Dedifferentiated amniotic fluid mesenchymal stem cell (primary cell): ENCODE measurements around the gene NNT.
"Not testable (repeated sequence)": the region's sequence is repeated elsewhere in the genome, so short reads cannot be mapped to it uniquely, and the experiment has no call there.

Experiments used
- DNase-seq: peaks from one replicate; pipeline ENCODE4 v3.0.0-alpha.2; 2016; ENCODE audit errors: extremely low spot score

NNT gene

GRCh38 chr5:43627028-43627427 lies 24.0 kb downstream of the NNT start:
- DNase-seq = no peak

- peak; percentile 90 for DNase-seq
These were observed 28.4 kb downstream of the NNT start for GRCh38 chr5:43631182-43631910.

GRCh38 chr5:43634621-43635020 lies 31.6 kb downstream of the NNT start:
- no peak for DNase-seq

GRCh38 chr5:43635374-43635773 lies 32.4 kb downstream of the NNT start:
- DNase-seq = no peak

GRCh38 chr5:43636076-43636475 lies 33.1 kb downstream of the NNT start:
- DNase-seq = no peak

GRCh38 chr5:43637416-43637815 lies 34.4 kb downstream of the NNT start:
- DNase-seq = no peak

- DNase-seq = no peak
These were observed 35.1 kb downstream of the NNT start for GRCh38 chr5:43638107-43638506.

- DNase-seq = no peak
These were observed 35.6 kb downstream of the NNT start for GRCh38 chr5:43638546-43638945.

- DNase-seq = no peak
These were observed 36.6 kb downstream of the NNT start for GRCh38 chr5:43639566-43639965.

- peak; percentile 22 for DNase-seq
These were observed 39.4 kb downstream of the NNT start for GRCh38 chr5:43642428-43642827.

- DNase-seq = no peak
These were observed 40.3 kb downstream of the NNT start for GRCh38 chr5:43643327-43643726.

GRCh38 chr5:43643750-43644149 lies 40.8 kb downstream of the NNT start:
- DNase-seq = no peak

- peak; percentile 57 for DNase-seq
These were observed 44.0 kb downstream of the NNT start for GRCh38 chr5:43646992-43647391.

GRCh38 chr5:43647789-43648188 lies 44.8 kb downstream of the NNT start:
- no peak for DNase-seq

GRCh38 chr5:43648499-43649124 lies 45.6 kb downstream of the NNT start:
- no peak for DNase-seq

- DNase-seq = peak; percentile 60
These were observed 46.3 kb downstream of the NNT start for GRCh38 chr5:43649256-43649655.

- DNase-seq = no peak
These were observed 49.7 kb downstream of the NNT start for GRCh38 chr5:43652537-43653302.

- peak; percentile 61 for DNase-seq
These were observed 55.5 kb downstream of the NNT start for GRCh38 chr5:43658509-43658908.

- DNase-seq = no peak
These were observed 56.1 kb downstream of the NNT start for GRCh38 chr5:43659075-43659474.

- DNase-seq = peak; percentile 36
These were observed 58.1 kb downstream of the NNT start for GRCh38 chr5:43661102-43661501.

- DNase-seq = no peak
These were observed 60.9 kb downstream of the NNT start for GRCh38 chr5:43663916-43664315.

GRCh38 chr5:43664501-43665040 lies 61.6 kb downstream of the NNT start:
- DNase-seq = no peak

- DNase-seq = not testable (repeated sequence)
These were observed 62.8 kb downstream of the NNT start for GRCh38 chr5:43665749-43666148.
